ENCODE measurements around the gene TMEM9. TPM values are rescaled to one million over a fixed set of nuclear protein-coding genes. Genes with fewer than 3 reads are reported as not detected.

TMEM9 gene
- total RNA-seq: 64.3 and 67.6 TPM in 2 replicates

GRCh38 chr1:201154389-201155165 lies at the start of gene TMEM9:
Gene TMEM9, minus strand, starts transcription at chr1:201154474. Its CDS starts 551 bp downstream, at chr1:201153923.

DNA sequence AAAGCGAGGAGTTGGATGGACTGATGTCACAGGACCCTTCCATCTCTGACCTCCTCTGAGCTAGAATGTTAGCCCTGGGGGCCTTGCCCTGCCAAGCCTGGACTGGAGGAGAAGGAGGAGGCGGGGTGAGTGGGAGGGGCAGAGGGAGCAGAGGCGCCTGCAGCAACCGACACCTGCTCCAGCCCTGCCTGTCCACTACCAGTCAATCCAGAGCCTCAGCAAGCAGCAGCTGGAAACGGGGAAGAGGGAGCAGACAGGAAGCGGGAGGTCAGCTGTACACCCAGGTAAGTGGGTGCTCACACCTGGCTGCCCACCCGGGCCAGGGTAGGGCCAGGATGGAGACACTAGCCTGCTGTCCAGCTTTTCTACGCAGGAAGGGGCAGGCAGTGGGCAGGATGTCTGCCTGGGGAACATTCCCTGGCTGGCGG lies 36.4 kb upstream of the TMEM9 start, which contains the start of gene IGFN1:
Gene IGFN1 (plus strand): TSS at position 201 of the 428 bp plus-strand sequence. CDS start 2,470 bp downstream, outside the sequence.

GRCh38 chr1:201126832-201127754 lies 27.2 kb downstream of the TMEM9 start, which contains the start of gene ASCL5:
Gene ASCL5, minus strand, starts transcription at chr1:201127184. Its CDS starts 11,812 bp downstream, at chr1:201115372.

GRCh38 chr1:201112173-201112731 lies 42.0 kb downstream of the TMEM9 start, which contains the start of gene CACNA1S:
Gene CACNA1S, minus strand, starts transcription at chr1:201112426. Its CDS starts 87 bp downstream, at chr1:201112339.

Other genes starting within 250 kb of the TMEM9 start
- gene KIF21B, start 130.8 kb downstream of the TMEM9 start, total RNA-seq: 0.22 and 0.39 TPM in 2 replicates
- not detected in 2 replicates for gene CACNA1S, start 42.0 kb downstream of the TMEM9 start, total RNA-seq
- not detected in 2 replicates for gene ASCL5, start 27.3 kb downstream of the TMEM9 start, total RNA-seq
- not detected in 2 replicates for gene IGFN1, start 36.4 kb upstream of the TMEM9 start, total RNA-seq
- gene PKP1, start 129.0 kb upstream of the TMEM9 start, total RNA-seq: 0.54 and 0.65 TPM in 2 replicates
- not detected in 2 replicates for gene TNNT2, start 223.2 kb upstream of the TMEM9 start, total RNA-seq
- gene LAD1, start 244.8 kb upstream of the TMEM9 start, total RNA-seq: not detected in 2 replicates